ENCODE data around the gene KLK2.

Gene KLK2

DNA sequence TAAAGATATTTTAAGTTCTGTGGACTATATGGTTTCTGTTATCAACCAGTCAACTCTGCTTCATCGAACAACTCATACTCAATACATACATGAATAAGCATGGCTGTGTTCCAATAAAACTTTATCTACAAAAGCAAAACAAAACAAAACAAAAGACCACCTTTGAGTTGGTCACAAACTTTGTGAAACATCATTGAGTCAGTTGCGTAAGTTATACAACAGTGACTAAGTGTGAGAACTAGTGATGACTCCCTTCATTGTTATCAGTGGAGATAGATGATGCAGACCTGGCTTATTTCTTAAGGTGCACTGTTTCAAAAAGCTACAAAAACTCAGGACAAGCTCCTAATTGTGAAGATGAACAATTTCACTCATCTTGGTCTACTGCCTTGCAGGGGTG lies 52.5 kb downstream of the KLK2 start:
- no peak for DNase-seq

DNA sequence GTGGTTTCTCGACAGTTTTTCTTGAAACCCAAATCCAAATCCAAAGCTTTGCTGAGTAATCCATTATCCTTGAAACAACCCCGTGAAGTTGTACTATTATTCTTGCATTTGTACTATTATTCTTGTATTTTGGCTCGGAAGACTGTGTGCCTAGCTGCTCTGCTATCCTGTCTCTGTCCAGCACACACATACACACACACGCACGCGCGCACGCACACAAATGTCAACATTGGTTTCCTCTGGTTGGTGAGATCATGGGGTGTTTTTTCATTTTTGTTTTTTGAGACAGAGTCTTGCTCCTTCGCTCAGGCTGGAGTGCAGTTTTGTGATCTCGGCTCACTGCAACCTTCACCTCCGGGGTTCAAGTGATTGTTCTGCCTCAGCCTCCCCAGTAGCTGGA lies 52.9 kb downstream of the KLK2 start:
- no peak for DNase-seq

DNA sequence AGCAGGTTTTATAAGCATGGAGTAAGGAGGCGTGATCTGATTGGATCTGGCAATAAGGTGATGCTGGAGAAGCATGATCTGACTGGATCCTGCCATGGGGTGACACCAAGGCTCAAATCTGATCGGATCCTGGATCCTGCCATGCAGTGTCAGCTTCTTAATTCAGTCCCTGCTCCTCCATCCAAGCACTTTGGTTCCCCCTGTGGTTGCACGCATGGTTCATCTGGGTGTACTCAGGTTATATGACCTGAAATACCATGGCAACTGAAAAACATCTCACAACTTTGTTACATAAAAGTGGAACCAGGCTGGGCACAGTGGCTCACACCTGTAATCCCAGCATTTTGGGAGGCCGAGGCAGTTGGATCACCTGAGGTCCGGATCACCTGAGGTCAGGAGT lies 55.6 kb downstream of the KLK2 start:
- DNase-seq = no peak
